Neutrophil (primary cell): Measurements from ENCODE around the gene KRT84.

ENCODE experiments used
- H3K27ac ChIP-seq: fragments of 200-600 bp; sonication (generic); 2 replicates; pipeline ENCODE4 v1.5.1; 2016; ENCODE audit warnings: mild to moderate bottlenecking, moderate library complexity
- H3K27me3 ChIP-seq: fragments of 200-600 bp; sonication (generic); 2 replicates; pipeline ENCODE4 v1.6.0; 2016; ENCODE audit warnings: mild to moderate bottlenecking
- H3K36me3 ChIP-seq: fragments of 200-600 bp; sonication (generic); 2 replicates; pipeline ENCODE4 v1.5.1; 2017
- H3K4me1 ChIP-seq, 2 experiments: fragments of 200-600 bp in 1 of 2; sonication (generic) in 1 of 2; 1 replicate in 1 of 2; 2 replicates in 1 of 2; pipeline versions ENCODE4 v1.5.1 to v1.6.1; 2013 to 2016; ENCODE audit warnings: low read depth in 1 of 2, low read length in 1 of 2, mild to moderate bottlenecking in 1 of 2, moderate library complexity in 1 of 2; ENCODE audit not compliant: control insufficient read depth in 1 of 2, insufficient read depth in 1 of 2
- H3K4me3 ChIP-seq, 2 experiments: fragments of 200-600 bp in 1 of 2; sonication (generic) in 1 of 2; 1 replicate in 1 of 2; 2 replicates in 1 of 2; pipeline ENCODE4 v1.5.1; 2013 to 2016; ENCODE audit warnings: low read depth in 1 of 2, low read length in 1 of 2, mild to moderate bottlenecking in 1 of 2, moderate library complexity in 1 of 2
- H3K9me3 ChIP-seq: fragments of 200-600 bp; sonication (generic); 2 replicates; pipeline ENCODE4 v1.5.1; 2016
- CTCF ChIP-seq: fragments of 200-600 bp; sonication (generic); IDR thresholded peaks from 2 replicates; pipeline ENCODE4 v1.5.1; 2016; ENCODE audit warnings: antibody characterized with exemption

Gene KRT84

DNA sequence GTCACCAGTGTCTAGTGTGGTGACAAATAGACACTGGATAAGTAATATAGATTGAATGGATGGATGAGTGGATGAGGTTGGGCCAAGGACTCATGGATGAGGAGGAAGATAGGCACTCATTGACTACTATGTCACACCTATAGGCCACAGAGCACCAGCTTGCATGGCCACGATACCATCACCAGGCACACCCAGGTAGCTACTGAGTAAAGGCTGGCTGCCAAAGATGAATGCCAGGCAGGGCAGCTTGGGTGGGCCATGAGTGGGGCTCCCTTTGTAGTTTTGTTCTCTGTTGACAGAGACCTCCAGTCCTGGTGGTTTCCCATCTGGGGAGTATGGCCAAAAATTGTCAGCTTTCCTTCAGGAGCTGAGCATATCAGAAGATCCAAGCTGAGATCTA lies 53.1 kb downstream of the KRT84 start:
- Histone ChIP-seq H3K27ac (no peak overlapping the region), H3K4me3 (no peak overlapping the region), H3K36me3 (no peaks in the 10 kb centered on the region), H3K9me3 (no peaks in the 10 kb centered on the region), H3K27me3 (peaks cover 41% of the 10 kb centered on the region), H3K4me1 (no peaks in the 10 kb centered on the region)
- no peak for TF ChIP-seq CTCF

DNA sequence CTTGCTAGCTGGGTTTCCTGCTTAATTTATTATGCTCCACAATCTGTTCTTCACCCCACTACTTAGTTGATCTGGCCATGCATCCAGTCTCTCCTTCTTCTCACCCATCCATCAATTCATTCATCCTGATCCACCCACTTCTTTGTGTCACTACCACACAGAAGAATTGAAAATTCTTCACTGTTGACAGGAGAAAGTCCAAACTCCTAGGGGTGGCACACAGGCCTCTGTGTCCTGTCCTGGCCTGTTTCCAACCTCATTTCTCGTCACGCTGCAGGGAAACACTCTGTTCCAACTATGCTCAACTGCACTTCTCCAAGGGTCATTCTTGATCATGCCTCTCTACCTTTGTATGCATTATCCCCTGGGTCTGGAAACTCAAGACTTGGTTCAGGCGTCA lies 53.6 kb downstream of the KRT84 start:
- Histone ChIP-seq H3K27me3 (peaks cover 46% of the 10 kb centered on the region), H3K4me1 (no peaks in the 10 kb centered on the region), H3K9me3 (no peaks in the 10 kb centered on the region), H3K27ac (no peak overlapping the region), H3K36me3 (no peaks in the 10 kb centered on the region), H3K4me3 (no peak overlapping the region)
- no peak for TF ChIP-seq CTCF

- H3K4me1 ChIP-seq, result no peaks in the 10 kb centered on the region
- H3K9me3 ChIP-seq, result no peaks in the 10 kb centered on the region
- H3K36me3 ChIP-seq, result no peaks in the 10 kb centered on the region
- H3K4me3 ChIP-seq, result no peak overlapping the region
- TF ChIP-seq CTCF, result no peak
- H3K27ac ChIP-seq, result no peak overlapping the region
- peaks cover 52% of the 10 kb centered on the region for H3K27me3 ChIP-seq
These were observed 54.4 kb downstream of the KRT84 start for GRCh38 chr12:52331039-52331438.

DNA sequence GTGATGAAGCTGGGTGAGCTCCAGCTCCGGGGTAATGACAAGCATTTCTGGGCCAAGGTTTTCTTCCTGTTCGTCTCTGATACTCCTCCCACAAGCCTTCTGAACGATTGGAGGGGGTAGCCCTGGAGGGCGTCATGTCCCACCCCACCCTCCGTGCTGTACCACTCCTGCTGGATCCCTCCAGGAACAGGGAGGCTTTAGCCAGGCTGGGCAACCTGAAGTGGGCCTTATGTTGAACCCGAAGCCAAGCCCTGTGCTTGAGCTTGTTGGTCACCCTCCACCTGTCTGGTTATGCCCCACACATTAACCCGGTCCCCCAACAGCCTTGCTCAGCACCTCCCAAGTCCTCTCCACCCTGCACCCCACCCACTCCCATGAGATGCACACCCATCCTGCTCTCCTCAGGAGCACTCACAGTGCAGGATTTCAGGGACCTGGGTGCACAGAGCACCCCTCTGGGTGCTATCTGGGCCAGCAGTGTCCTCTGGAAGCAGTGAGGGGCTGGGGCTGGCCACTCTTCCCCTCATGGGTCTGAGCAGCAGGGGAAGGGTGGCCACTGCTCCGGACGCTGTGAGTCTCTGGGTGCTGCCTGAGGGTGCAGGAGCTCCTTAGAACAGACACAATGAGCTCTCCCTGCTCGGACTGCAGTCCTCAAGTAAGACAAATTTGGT lies 57.5 kb downstream of the KRT84 start:
- H3K27me3 ChIP-seq, result peaks cover 68% of the 10 kb centered on the region
- no peak overlapping the region for H3K27ac ChIP-seq
- no peak overlapping the region for H3K4me3 ChIP-seq
- no peaks in the 10 kb centered on the region for H3K4me1 ChIP-seq
- no peaks in the 10 kb centered on the region for H3K36me3 ChIP-seq
- TF ChIP-seq CTCF, result no peak
- H3K9me3 ChIP-seq, result no peaks in the 10 kb centered on the region
